DMS114 treated with DMSO at 0.1 percent for 48 hours (cell line): Measurements from ENCODE around the gene RTN4R.

Source experiments
- DNase-seq: peaks from one replicate; lab custom pipeline; 2025; ENCODE audit not compliant: unreplicated experiment; lab: John Stamatoyannopoulos, UW

The RTN4R gene

GRCh38 chr22:20258584-20259326 lies 9.4 kb downstream of the RTN4R start:
- no peak for DNase-seq

- no peak for DNase-seq
These were observed 10.2 kb downstream of the RTN4R start for GRCh38 chr22:20258021-20258299.

GRCh38 chr22:20257212-20258020 lies 10.7 kb downstream of the RTN4R start:
- DNase-seq, result no peak

GRCh38 chr22:20256551-20257211 lies 11.4 kb downstream of the RTN4R start:
- DNase-seq, result no peak

GRCh38 chr22:20256027-20256426 lies 12.1 kb downstream of the RTN4R start:
- DNase-seq, result no peak

GRCh38 chr22:20254975-20255946 lies 12.9 kb downstream of the RTN4R start:
- no peak for DNase-seq

- DNase-seq, result no peak
These were observed 15.0 kb downstream of the RTN4R start for GRCh38 chr22:20253161-20253560.

GRCh38 chr22:20251981-20252380 lies 16.1 kb downstream of the RTN4R start:
- no peak for DNase-seq

GRCh38 chr22:20251491-20251890 lies 16.6 kb downstream of the RTN4R start:
- DNase-seq, result no peak

GRCh38 chr22:20249797-20250354 lies 18.2 kb downstream of the RTN4R start:
- DNase-seq, result no peak

GRCh38 chr22:20248461-20248978 lies 19.6 kb downstream of the RTN4R start:
- DNase-seq, result no peak

GRCh38 chr22:20247608-20248171 lies 20.4 kb downstream of the RTN4R start:
- no peak for DNase-seq

GRCh38 chr22:20247010-20247505 lies 21.1 kb downstream of the RTN4R start:
- DNase-seq, result no peak

GRCh38 chr22:20246368-20247009 lies 21.6 kb downstream of the RTN4R start:
- no peak for DNase-seq

GRCh38 chr22:20245577-20246367 lies 22.3 kb downstream of the RTN4R start:
- no peak for DNase-seq

- no peak for DNase-seq
These were observed 23.2 kb downstream of the RTN4R start for GRCh38 chr22:20244691-20245576.

- DNase-seq, result no peak
These were observed 23.9 kb downstream of the RTN4R start for GRCh38 chr22:20244250-20244648.
